GM12878 (cell line): ENCODE measurements around the gene NFYC. TPM values are rescaled to one million over a fixed set of nuclear protein-coding genes. Genes with fewer than 3 reads are reported as not detected.

Experiments used
- ATAC-seq: fragments of 200-7000 bp; cut with Tn5 transposase; 3 replicates; pipeline ENCODE4 v1.9.1; 2020; ENCODE audit warnings: mild to moderate bottlenecking, moderate library complexity
- BruUV-seq: library from RNA; stranded (reverse); fragments of 400-500 nt; replicated peaks from 2 replicates; lab custom pipeline; 2021; lab: Mats Ljungman, UMichigan
- CTCF ChIA-PET: fragments of 300-600 bp; sonication (Branson Sonifier 250); formaldehyde crosslinking; extraction: SDS; loops from one replicate; lab custom pipeline; 2021; ENCODE audit warnings: inconsistent platforms; lab: Yijun Ruan, JAX
- POLR2A ChIA-PET: fragments of 350-600 bp; formaldehyde crosslinking; extraction: SDS; loops from one replicate; lab custom pipeline; 2021; ENCODE audit warnings: inconsistent platforms; lab: Charles Lee
- RAD21 ChIA-PET: fragments of 300-600 bp; sonication (Branson Sonifier 250); formaldehyde crosslinking; loops from one replicate; lab custom pipeline; 2023; ENCODE audit warnings: antibody characterized with exemption; ENCODE audit not compliant: unreplicated experiment; lab: Charles Lee
- SMC1A ChIA-PET: fragments of 300-600 bp; sonication (Branson Sonifier 250); formaldehyde crosslinking; loops from one replicate; lab custom pipeline; 2023; ENCODE audit not compliant: unreplicated experiment, uncharacterized antibody; lab: Charles Lee
- DNase-seq: peaks from one replicate; pipeline ENCODE4 v3.0.0-alpha.2; 2011; ENCODE audit warnings: low read depth, low spot score
- FAIRE-seq: peaks from 3 replicates; lab custom pipeline; 2011; peaks lifted over from hg19 to GRCh38; lab: Jason Lieb, UNC
- H2AFZ ChIP-seq: 2 replicates; pipeline ENCODE4 v1.6.0; 2011; ENCODE audit warnings: low read depth, low read length, control low read depth; ENCODE audit not compliant: control insufficient read depth
- H3K27ac ChIP-seq: 2 replicates; pipeline ENCODE4 v1.5.1; 2011; ENCODE audit warnings: control low read depth; ENCODE audit not compliant: control insufficient read depth, insufficient read depth
- H3K27me3 ChIP-seq, 2 experiments: replicated peaks in 1 of 2; 2 replicates each; pipeline versions ENCODE4 v1.6.0 to v1.6.1; 2011; ENCODE audit warnings: low read length in 1 of 2; ENCODE audit not compliant: control insufficient read depth in 2 of 2, insufficient read depth in 2 of 2
- H3K36me3 ChIP-seq, 2 experiments: 2 replicates each; pipeline ENCODE4 v1.5.1; 2011; ENCODE audit warnings: low read length in 1 of 2; ENCODE audit not compliant: control insufficient read depth in 2 of 2, insufficient read depth in 2 of 2
- H3K4me1 ChIP-seq: 2 replicates; pipeline ENCODE4 v1.6.1; 2011; ENCODE audit warnings: mild to moderate bottlenecking, low read length, moderate library complexity, mixed read lengths; ENCODE audit not compliant: control insufficient read depth, insufficient read depth
- H3K4me2 ChIP-seq: 2 replicates; pipeline ENCODE4 v1.6.0; 2011; ENCODE audit warnings: control low read depth; ENCODE audit not compliant: control insufficient read depth, insufficient read depth
- H3K4me3 ChIP-seq: fragments of 200-600 bp; sonication (generic); 2 replicates; pipeline ENCODE4 v1.5.1; 2016
- H3K79me2 ChIP-seq: 2 replicates; pipeline ENCODE4 v1.6.0; 2011; ENCODE audit warnings: low read length; ENCODE audit not compliant: control insufficient read depth, insufficient read depth
- H3K9ac ChIP-seq: 2 replicates; pipeline ENCODE4 v1.8.0; 2011; ENCODE audit warnings: low read length, control low read depth, mixed read lengths; ENCODE audit not compliant: control insufficient read depth, insufficient read depth
- H3K9me3 ChIP-seq: replicated peaks from 3 replicates; pipeline ENCODE4 v1.5.1; 2011; ENCODE audit warnings: mild to moderate bottlenecking, low read length; ENCODE audit not compliant: control insufficient read depth, insufficient read depth
- H4K20me1 ChIP-seq: 2 replicates; pipeline ENCODE4 v1.6.0; 2011; ENCODE audit not compliant: control insufficient read depth, insufficient read depth
- EED ChIP-seq: sonication (generic); IDR thresholded peaks from 2 replicates; pipeline ENCODE4 v1.6.1; 2016; ENCODE audit warnings: antibody characterized with exemption, low read depth
- FOS ChIP-seq: IDR thresholded peaks from 3 replicates; pipeline ENCODE4 v1.6.1; 2011; ENCODE audit warnings: borderline replicate concordance; ENCODE audit not compliant: insufficient read length; ENCODE audit errors: extremely low read depth
- GATAD2B ChIP-seq: fragments of 450-650 bp; conservative IDR thresholded peaks from 2 replicates; pipeline ENCODE4 v1.6.1; 2017; ENCODE audit warnings: low read depth, mild to moderate bottlenecking, moderate library complexity
- JUND ChIP-seq: IDR thresholded peaks from 2 replicates; pipeline ENCODE4 v1.6.1; 2012; ENCODE audit warnings: low read depth, mild to moderate bottlenecking, low read length, improper control_type of control experiment, moderate library complexity
- KDM1A ChIP-seq: fragments of 200-600 bp; sonication (generic); IDR thresholded peaks from 2 replicates; pipeline ENCODE4 v1.6.1; 2016; ENCODE audit warnings: borderline replicate concordance
- LARP7 ChIP-seq: fragments of 450-650 bp; IDR thresholded peaks from 2 replicates; pipeline ENCODE4 v1.6.1; 2017; ENCODE audit warnings: mild to moderate bottlenecking
- RB1 ChIP-seq: fragments of 450-650 bp; formaldehyde crosslinking; IDR thresholded peaks from 2 replicates; pipeline ENCODE4 v1.6.1; 2017; ENCODE audit warnings: mild to moderate bottlenecking, borderline replicate concordance
- SMC3 ChIP-seq: IDR thresholded peaks from 2 replicates; pipeline ENCODE4 v1.6.1; 2011; ENCODE audit warnings: low read length, improper control_type of control experiment, borderline replicate concordance
- SP1 ChIP-seq: IDR thresholded peaks from one replicate; pipeline ENCODE4 v1.6.1; 2011; ENCODE audit warnings: low read depth, low read length
- TCF7 ChIP-seq: IDR thresholded peaks from 2 replicates; pipeline ENCODE4 v1.6.1; 2014; ENCODE audit warnings: antibody characterized with exemption, borderline replicate concordance
- ZNF217 ChIP-seq: fragments of 450-650 bp; IDR thresholded peaks from 2 replicates; pipeline ENCODE4 v1.6.1; 2017; ENCODE audit warnings: antibody characterized with exemption, mild to moderate bottlenecking
- WGBS: methylation state at CpG from one replicate; pipeline ENCODE4 v1.1.6; 2016; ENCODE audit warnings: low lambda C conversion rate; ENCODE audit not compliant: insufficient replicate concordance, insufficient coverage; ENCODE audit errors: missing lambda C conversion rate; 5-methylcytosine and 5-hydroxymethylcytosine counted together
- in situ Hi-C: fragments of 300-500 bp; cut with MboI; formaldehyde crosslinking; loops from 9 replicates; pipeline ENCODE4 v1.14.3; 2018; ENCODE audit warnings: mixed read lengths
- intact Hi-C: fragments of 100-400 bp; cut with micrococcal nuclease; formaldehyde crosslinking; loops from one replicate; pipeline ENCODE4 v1.14.2; 2022; ENCODE audit not compliant: unreplicated experiment
- polyA plus RNA-seq, 11 experiments: library from polyadenylated mRNA; depleted of rRNA in 4 of 11; unstranded in 6 of 11; stranded (reverse) in 5 of 11; fragments of >200 nt; fragmentation: Nextera tagmentation in 4 of 11; fragmentation: Illumina TruSeq in 1 of 11; extraction: Ambion mirVana in 4 of 11; extraction: Trizol in 1 of 11; gene quantifications; 1 replicate in 1 of 11; 2 replicates in 10 of 11; pipeline versions ENCODE4 v1.2.1 to v1.2.3, GENCODE V29; 2011 to 2016; ENCODE audit warnings: inconsistent platforms in 2 of 11, missing spikeins in 2 of 11, low read depth in 1 of 11
- total RNA-seq, 4 experiments: library from RNA; depleted of rRNA in 3 of 4; stranded (reverse); fragments of >200 nt in 3 of 4; fragmentation: Illumina TruSeq in 1 of 4; extraction: Trizol in 1 of 4; gene quantifications; 2 replicates each; pipeline versions ENCODE4 v1.2.1 to v1.2.3, GENCODE V29; 2013 to 2021
- TF ChIP-seq, protein P1 (sequence below): IDR thresholded peaks from 2 replicates; pipeline ENCODE4 v1.6.1; 2011; ENCODE audit warnings: mild to moderate bottlenecking, low read depth, low read length, moderate library complexity; ENCODE audit not compliant: insufficient replicate concordance
- TF ChIP-seq, protein P2 (sequence below): fragments of 450-650 bp; IDR thresholded peaks from 2 replicates; pipeline ENCODE4 v1.6.1; 2017; ENCODE audit warnings: mild to moderate bottlenecking
- TF ChIP-seq, protein P3 (sequence below): IDR thresholded peaks from 2 replicates; pipeline ENCODE4 v1.6.1; 2011; ENCODE audit warnings: borderline replicate concordance, low read depth, mild to moderate bottlenecking, moderate library complexity, mixed read lengths, low read length; ENCODE audit not compliant: insufficient read depth; ENCODE audit errors: extremely low read length
- TF ChIP-seq, protein P4 (sequence below): IDR thresholded peaks from 2 replicates; pipeline ENCODE4 v1.6.1; 2012; ENCODE audit warnings: low read depth, low read length, improper control_type of control experiment
- TF ChIP-seq, protein P5 (sequence below): fragments of 450-650 bp; formaldehyde crosslinking; IDR thresholded peaks from 2 replicates; pipeline ENCODE4 v1.4.0; 2020; ENCODE audit warnings: mild to moderate bottlenecking, moderate library complexity

The NFYC gene
- total and polyA plus RNA-seq, 10 of the 15 experiments (the other 5 are each of a cell fraction or from before 2014, with no cell fraction given), result 4.3 to 84.2 (median 58.3) TPM

DNA sequence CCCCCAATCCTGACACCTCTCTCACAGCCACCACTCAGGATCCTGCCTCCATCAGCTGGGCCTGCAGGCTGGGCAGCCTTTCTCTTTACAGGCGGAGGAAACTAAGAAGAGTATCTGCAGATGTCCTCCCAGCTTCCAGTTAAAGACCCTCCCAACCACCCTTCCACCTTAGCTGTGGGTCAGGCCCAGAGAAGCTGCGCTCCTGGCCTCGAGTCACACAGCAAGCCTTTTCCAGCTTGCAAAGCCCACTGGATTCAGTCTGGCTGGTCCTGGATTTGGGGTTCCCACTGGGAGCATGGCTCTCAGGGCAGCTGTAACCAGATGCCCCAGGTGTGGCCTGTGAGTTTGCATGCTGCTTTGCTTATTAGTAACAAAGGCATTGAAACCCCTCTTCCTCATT lies 111.9 kb downstream of the NFYC start:
- ChIA-PET CTCF (interaction anchor here (1.0 to 2.5 kb wide), 3 partner anchors 29 to 149 kb away, joined by 3 to 12 read pairs (median 5); no protein-coding TSS in a partner anchor), RAD21 (no interaction called here), SMC1A (interaction anchor here (1.5 to 1.6 kb wide), 2 partner anchors 20 to 29 kb away, joined by 3 to 4 read pairs; no protein-coding TSS in a partner anchor), POLR2A (interaction anchor here (1.1 to 1.4 kb wide), 2 partner anchors 24 to 92 kb away, joined by 3 read pairs; no protein-coding TSS in a partner anchor)
- FAIRE-seq, result no peak
- no TSS peak for BruUV-seq
- Histone ChIP-seq H2AFZ (no peak overlapping the region), H3K4me2 (no peak overlapping the region), H3K4me3 (no peak overlapping the region), H3K4me1 (peaks cover 24% of the 10 kb centered on the region), H3K36me3 (no peaks in the 10 kb centered on the region), H4K20me1 (no peaks in the 10 kb centered on the region), H3K9ac (no peak overlapping the region), H3K27me3 (no peaks in the 10 kb centered on the region), H3K27ac (no peak overlapping the region), H3K79me2 (no peaks in the 10 kb centered on the region), H3K9me3 (no peaks in the 10 kb centered on the region)
- intact Hi-C loops (no loop called here), in situ Hi-C loops (no loop called here)
- DNase-seq, result no peak
- no peak for ATAC-seq
- WGBS, result 50% methylated on average over 3 of the region's 3 CpGs
- TF ChIP-seq, protein P1, sequence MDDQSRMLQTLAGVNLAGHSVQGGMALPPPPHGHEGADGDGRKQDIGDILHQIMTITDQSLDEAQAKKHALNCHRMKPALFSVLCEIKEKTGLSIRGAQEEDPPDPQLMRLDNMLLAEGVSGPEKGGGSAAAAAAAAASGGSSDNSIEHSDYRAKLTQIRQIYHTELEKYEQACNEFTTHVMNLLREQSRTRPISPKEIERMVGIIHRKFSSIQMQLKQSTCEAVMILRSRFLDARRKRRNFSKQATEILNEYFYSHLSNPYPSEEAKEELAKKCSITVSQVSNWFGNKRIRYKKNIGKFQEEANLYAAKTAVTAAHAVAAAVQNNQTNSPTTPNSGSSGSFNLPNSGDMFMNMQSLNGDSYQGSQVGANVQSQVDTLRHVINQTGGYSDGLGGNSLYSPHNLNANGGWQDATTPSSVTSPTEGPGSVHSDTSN, result no peak
- no peak for TF ChIP-seq LARP7
- TF ChIP-seq SMC3, result no peak
- TF ChIP-seq, protein P2, sequence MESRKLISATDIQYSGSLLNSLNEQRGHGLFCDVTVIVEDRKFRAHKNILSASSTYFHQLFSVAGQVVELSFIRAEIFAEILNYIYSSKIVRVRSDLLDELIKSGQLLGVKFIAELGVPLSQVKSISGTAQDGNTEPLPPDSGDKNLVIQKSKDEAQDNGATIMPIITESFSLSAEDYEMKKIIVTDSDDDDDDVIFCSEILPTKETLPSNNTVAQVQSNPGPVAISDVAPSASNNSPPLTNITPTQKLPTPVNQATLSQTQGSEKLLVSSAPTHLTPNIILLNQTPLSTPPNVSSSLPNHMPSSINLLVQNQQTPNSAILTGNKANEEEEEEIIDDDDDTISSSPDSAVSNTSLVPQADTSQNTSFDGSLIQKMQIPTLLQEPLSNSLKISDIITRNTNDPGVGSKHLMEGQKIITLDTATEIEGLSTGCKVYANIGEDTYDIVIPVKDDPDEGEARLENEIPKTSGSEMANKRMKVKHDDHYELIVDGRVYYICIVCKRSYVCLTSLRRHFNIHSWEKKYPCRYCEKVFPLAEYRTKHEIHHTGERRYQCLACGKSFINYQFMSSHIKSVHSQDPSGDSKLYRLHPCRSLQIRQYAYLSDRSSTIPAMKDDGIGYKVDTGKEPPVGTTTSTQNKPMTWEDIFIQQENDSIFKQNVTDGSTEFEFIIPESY, result no peak
- TF ChIP-seq EED, result no peak
- TF ChIP-seq, protein P3, sequence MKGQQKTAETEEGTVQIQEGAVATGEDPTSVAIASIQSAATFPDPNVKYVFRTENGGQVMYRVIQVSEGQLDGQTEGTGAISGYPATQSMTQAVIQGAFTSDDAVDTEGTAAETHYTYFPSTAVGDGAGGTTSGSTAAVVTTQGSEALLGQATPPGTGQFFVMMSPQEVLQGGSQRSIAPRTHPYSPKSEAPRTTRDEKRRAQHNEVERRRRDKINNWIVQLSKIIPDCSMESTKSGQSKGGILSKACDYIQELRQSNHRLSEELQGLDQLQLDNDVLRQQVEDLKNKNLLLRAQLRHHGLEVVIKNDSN, result no peak
- TF ChIP-seq FOS, result no peak
- no peak for TF ChIP-seq TCF7
- no peak for TF ChIP-seq GATAD2B
- TF ChIP-seq, protein P4, sequence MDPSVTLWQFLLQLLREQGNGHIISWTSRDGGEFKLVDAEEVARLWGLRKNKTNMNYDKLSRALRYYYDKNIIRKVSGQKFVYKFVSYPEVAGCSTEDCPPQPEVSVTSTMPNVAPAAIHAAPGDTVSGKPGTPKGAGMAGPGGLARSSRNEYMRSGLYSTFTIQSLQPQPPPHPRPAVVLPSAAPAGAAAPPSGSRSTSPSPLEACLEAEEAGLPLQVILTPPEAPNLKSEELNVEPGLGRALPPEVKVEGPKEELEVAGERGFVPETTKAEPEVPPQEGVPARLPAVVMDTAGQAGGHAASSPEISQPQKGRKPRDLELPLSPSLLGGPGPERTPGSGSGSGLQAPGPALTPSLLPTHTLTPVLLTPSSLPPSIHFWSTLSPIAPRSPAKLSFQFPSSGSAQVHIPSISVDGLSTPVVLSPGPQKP, result no peak
- TF ChIP-seq KDM1A, result no peak
- TF ChIP-seq SP1, result no peak
- no peak for TF ChIP-seq RB1
- TF ChIP-seq ZNF217, result no peak
- no peak for TF ChIP-seq JUND
- TF ChIP-seq, protein P5, sequence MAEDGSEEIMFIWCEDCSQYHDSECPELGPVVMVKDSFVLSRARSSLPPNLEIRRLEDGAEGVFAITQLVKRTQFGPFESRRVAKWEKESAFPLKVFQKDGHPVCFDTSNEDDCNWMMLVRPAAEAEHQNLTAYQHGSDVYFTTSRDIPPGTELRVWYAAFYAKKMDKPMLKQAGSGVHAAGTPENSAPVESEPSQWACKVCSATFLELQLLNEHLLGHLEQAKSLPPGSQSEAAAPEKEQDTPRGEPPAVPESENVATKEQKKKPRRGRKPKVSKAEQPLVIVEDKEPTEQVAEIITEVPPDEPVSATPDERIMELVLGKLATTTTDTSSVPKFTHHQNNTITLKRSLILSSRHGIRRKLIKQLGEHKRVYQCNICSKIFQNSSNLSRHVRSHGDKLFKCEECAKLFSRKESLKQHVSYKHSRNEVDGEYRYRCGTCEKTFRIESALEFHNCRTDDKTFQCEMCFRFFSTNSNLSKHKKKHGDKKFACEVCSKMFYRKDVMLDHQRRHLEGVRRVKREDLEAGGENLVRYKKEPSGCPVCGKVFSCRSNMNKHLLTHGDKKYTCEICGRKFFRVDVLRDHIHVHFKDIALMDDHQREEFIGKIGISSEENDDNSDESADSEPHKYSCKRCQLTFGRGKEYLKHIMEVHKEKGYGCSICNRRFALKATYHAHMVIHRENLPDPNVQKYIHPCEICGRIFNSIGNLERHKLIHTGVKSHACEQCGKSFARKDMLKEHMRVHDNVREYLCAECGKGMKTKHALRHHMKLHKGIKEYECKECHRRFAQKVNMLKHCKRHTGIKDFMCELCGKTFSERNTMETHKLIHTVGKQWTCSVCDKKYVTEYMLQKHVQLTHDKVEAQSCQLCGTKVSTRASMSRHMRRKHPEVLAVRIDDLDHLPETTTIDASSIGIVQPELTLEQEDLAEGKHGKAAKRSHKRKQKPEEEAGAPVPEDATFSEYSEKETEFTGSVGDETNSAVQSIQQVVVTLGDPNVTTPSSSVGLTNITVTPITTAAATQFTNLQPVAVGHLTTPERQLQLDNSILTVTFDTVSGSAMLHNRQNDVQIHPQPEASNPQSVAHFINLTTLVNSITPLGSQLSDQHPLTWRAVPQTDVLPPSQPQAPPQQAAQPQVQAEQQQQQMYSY (CRISPR knock-in tag), result no peak
